ENCODE measurements around the gene POPDC2. TPM values are rescaled to one million over a fixed set of nuclear protein-coding genes. Genes with fewer than 3 reads are reported as not detected.

POPDC2 gene
- total and polyA plus RNA-seq, 2 donors (not counting 1 experiment from before 2014, with no cell fraction given): 8.0 to 9.5 TPM

DNA sequence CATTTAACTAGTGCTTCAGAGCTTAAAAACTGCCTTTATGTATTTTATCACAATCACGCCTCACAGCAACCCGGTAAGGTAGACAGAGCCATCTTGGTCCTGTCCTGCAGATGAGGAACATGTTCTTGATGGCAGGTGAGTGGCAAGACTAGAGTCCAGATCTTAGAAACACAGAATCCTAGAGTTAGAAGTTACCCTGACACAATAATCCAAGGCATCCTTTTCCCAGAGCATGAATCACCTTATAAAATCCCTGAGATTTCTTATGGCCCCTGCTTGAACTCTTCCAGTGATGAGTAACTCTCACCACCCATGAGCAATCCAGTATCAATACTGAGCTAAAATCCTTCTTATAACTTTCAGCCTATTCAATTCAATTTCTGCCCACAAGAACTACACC, 16.9 kb downstream of the POPDC2 start:
- Histone ChIP-seq H2AFZ (ENCODE audit: insufficient read depth, low read depth, low read length, poor library complexity, severe bottlenecking) (no peak overlapping the region), H4K20me1 (ENCODE audit: control insufficient read depth, insufficient read depth, low read length, poor library complexity, severe bottlenecking) (no peaks in the 10 kb centered on the region), H3K27me3 (replicated peaks in 1 of 4; ENCODE audit: control extremely low read depth in 1 of 4, control insufficient read depth in 3 of 4, insufficient read depth in 4 of 4, low read length in 3 of 4) (no peaks in the 10 kb centered on the region), H3K27ac (ENCODE audit: low read length in 2 of 2) (no peak overlapping the region), H3K36me3 (replicated peaks in 1 of 2; ENCODE audit: control extremely low read depth in 1 of 2, control insufficient read depth in 1 of 2, extremely low read depth in 1 of 2, insufficient read depth in 2 of 2, low read length in 1 of 2) (peaks cover 0 to 20% of the 10 kb centered on the region in 2 experiments), H3K4me1 (ENCODE audit: control insufficient read depth in 2 of 2, insufficient read depth in 2 of 2, low read length in 2 of 2) (peaks cover 8 to 9% of the 10 kb centered on the region in 2 donors), H3K4me3 (ENCODE audit: control extremely low read depth in 1 of 5, extremely low read depth in 1 of 5, insufficient read depth in 1 of 5, low read depth in 2 of 5, low read length in 4 of 5) (no peak overlapping the region), H3K9ac (ENCODE audit: low read length) (no peak overlapping the region), H3K79me2 (ENCODE audit: control insufficient read depth, insufficient read depth, low read length) (no peaks in the 10 kb centered on the region), H3K4me2 (replicated peaks; ENCODE audit: low read depth, low read length, poor library complexity, severe bottlenecking) (no peak overlapping the region), H3K9me3 (ENCODE audit: control extremely low read depth in 1 of 3, control insufficient read depth in 2 of 3, insufficient read depth in 1 of 3, low read length in 2 of 3) (no peaks in the 10 kb centered on the region)
- DNase-seq (no peak), ATAC-seq (ENCODE audit: low read depth) (no peak)
- Mint-ChIP-seq H3K9me3 (ENCODE audit: insufficient read depth) (peaks cover 4% of the 10 kb centered on the region), H3K27ac (no peak overlapping the region), H3K27me3 (no peaks in the 10 kb centered on the region), H3K4me3 (no peak overlapping the region), H3K4me1 (peaks cover 12% of the 10 kb centered on the region)
- CTCF ChIA-PET: no interaction called here
- TF ChIP-seq CTCF (IDR thresholded peaks at IDR 0.05): no peak
- no peak for TF ChIP-seq EZH2 (IDR thresholded peaks at IDR 0.05; ENCODE audit: borderline replicate concordance, insufficient read depth, low read depth, low read length, poor library complexity, severe bottlenecking)
- intact Hi-C loops (cut with micrococcal nuclease): no loop called here
- POLR2A ChIA-PET: no interaction called here
- no CpG with 5 or more reads among the region's 2 CpGs for WGBS (ENCODE audit: insufficient coverage)

DNA sequence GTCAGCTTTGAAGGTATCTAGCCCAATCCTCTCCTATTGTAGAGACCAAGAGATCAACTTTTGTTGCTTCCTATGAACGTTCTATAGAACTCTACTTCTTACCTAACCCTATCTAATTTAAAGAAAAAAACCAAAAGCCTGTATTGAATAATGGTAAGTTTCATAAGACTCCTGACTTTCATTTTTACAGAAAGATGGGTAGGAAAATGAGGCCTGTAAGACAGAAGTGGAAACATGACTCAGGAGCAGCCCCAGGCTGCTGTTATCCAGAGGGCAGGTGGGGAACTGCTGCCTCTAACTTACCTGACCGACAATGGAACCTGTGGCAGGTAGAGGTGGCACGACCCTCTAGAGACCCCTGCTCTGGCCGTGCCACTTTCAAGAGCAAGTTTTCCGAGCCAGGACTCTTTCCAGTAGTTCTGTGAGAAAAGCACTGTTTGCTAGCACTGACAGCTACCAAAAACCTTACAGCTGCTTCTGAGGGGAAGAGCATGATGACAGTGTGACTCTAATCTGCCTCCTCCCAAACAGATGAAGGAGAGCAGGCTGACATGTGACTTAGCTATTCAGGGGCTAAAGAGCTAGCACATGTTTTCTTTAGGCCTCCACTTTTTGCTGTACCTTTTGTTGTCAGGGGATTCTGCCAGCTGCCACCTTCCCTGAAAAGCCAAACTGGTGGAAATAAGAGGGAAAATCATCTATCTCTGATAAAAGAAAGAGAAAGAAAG, 17.5 kb downstream of the POPDC2 start:
- ATAC-seq (ENCODE audit: low read depth) (no peak), DNase-seq (no peak)
- no peak overlapping the region for H2AFZ ChIP-seq (ENCODE audit: insufficient read depth, low read depth, low read length, poor library complexity, severe bottlenecking)
- no peaks in the 10 kb centered on the region for H3K79me2 ChIP-seq (ENCODE audit: control insufficient read depth, insufficient read depth, low read length)
- H3K9me3 Mint-ChIP-seq (ENCODE audit: insufficient read depth): peaks cover 4% of the 10 kb centered on the region
- H3K4me3 Mint-ChIP-seq: no peak overlapping the region
- no peak overlapping the region for H3K27ac Mint-ChIP-seq
- no peaks in the 10 kb centered on the region for H3K27me3 Mint-ChIP-seq
- no peak overlapping the region for H3K27ac ChIP-seq (ENCODE audit: low read length in 2 of 2)
- POLR2A ChIA-PET: no interaction called here
- intact Hi-C loops (cut with micrococcal nuclease): no loop called here
- no peaks in the 10 kb centered on the region for H4K20me1 ChIP-seq (ENCODE audit: control insufficient read depth, insufficient read depth, low read length, poor library complexity, severe bottlenecking)
- peaks cover 0 to 14% of the 10 kb centered on the region in 2 experiments for H3K36me3 ChIP-seq (replicated peaks in 1 of 2; ENCODE audit: control extremely low read depth in 1 of 2, control insufficient read depth in 1 of 2, extremely low read depth in 1 of 2, insufficient read depth in 2 of 2, low read length in 1 of 2)
- H3K9me3 ChIP-seq (ENCODE audit: control extremely low read depth in 1 of 3, control insufficient read depth in 2 of 3, insufficient read depth in 1 of 3, low read length in 2 of 3): no peaks in the 10 kb centered on the region
- TF ChIP-seq CTCF (IDR thresholded peaks at IDR 0.05): no peak
- TF ChIP-seq EZH2 (IDR thresholded peaks at IDR 0.05; ENCODE audit: borderline replicate concordance, insufficient read depth, low read depth, low read length, poor library complexity, severe bottlenecking): no peak
- peaks cover 17% of the 10 kb centered on the region for H3K4me1 Mint-ChIP-seq
- H3K4me3 ChIP-seq (ENCODE audit: control extremely low read depth in 1 of 5, extremely low read depth in 1 of 5, insufficient read depth in 1 of 5, low read depth in 2 of 5, low read length in 4 of 5): no peak overlapping the region
- CTCF ChIA-PET: no interaction called here
- WGBS (ENCODE audit: insufficient coverage): 90% methylated on average over 4 of the region's 5 CpGs
- no peak overlapping the region for H3K9ac ChIP-seq (ENCODE audit: low read length)
- peaks cover 12 to 14% of the 10 kb centered on the region in 2 donors for H3K4me1 ChIP-seq (ENCODE audit: control insufficient read depth in 2 of 2, insufficient read depth in 2 of 2, low read length in 2 of 2)
- H3K4me2 ChIP-seq (replicated peaks; ENCODE audit: low read depth, low read length, poor library complexity, severe bottlenecking): no peak overlapping the region
- H3K27me3 ChIP-seq (replicated peaks in 1 of 4; ENCODE audit: control extremely low read depth in 1 of 4, control insufficient read depth in 3 of 4, insufficient read depth in 4 of 4, low read length in 3 of 4): no peaks in the 10 kb centered on the region
